VCaP (cell line): ENCODE data around the gene SLC2A9.
"Not testable (repeated sequence)": the region's sequence is repeated elsewhere in the genome, so short reads cannot be mapped to it uniquely, and the experiment has no call there.

ENCODE experiments used
- H3K27ac ChIP-seq: fragments of 450-650 bp; 2 replicates; pipeline ENCODE4 v1.5.1; 2017
- CTCF ChIP-seq: fragments of 450-650 bp; conservative IDR thresholded peaks from 2 replicates; pipeline ENCODE4 v1.5.1; 2017; ENCODE audit warnings: mild to moderate bottlenecking, moderate library complexity

SLC2A9 gene

DNA sequence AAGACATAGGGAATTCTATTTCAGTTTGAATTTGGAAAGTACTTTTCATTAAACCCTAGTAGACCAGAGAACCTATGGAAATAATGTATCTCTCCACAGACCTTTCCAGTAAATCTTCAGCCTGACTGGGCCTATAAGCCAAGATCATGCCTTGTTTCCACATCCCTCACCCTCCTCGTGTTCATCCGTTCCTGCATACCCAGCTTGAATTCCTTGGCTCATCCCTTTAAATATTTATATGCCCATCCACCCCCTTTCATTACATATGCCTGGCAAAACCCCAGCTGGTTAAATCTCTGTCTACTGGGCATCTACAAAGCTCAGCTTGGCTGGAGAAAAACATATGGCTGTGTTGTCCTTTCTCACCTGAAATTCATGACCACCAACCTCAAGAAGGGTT lies 32.4 kb downstream of the SLC2A9 start:
- no peak overlapping the region for H3K27ac ChIP-seq
- TF ChIP-seq CTCF, result no peak

- H3K27ac ChIP-seq, result no peak overlapping the region
- no peak for TF ChIP-seq CTCF
Observed at GRCh38 chr4:9988363-9988749, 32.9 kb downstream of the SLC2A9 start.

GRCh38 chr4:9987749-9988362 lies 33.4 kb downstream of the SLC2A9 start:
- TF ChIP-seq CTCF, result no peak
- H3K27ac ChIP-seq, result no peak overlapping the region

DNA sequence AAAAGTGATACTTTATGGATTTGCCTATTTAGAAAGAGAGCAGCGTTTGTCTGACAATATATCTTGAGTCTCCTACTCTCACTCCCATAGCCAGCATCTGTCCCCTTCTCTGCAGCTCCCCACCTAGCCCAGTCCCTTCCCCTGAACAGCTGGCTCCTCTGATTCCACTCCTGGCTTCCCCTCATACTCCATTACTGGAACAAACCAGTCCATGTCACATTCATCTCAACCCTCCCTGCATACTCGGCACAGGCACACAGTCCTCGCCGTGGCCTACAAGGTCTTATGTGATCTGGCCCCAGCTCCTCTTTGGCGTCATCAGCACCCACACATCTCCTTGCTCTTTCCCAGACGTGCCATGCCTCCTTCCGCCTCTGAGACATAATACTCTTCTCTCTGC lies 36.7 kb downstream of the SLC2A9 start:
- no peak for TF ChIP-seq CTCF
- no peak overlapping the region for H3K27ac ChIP-seq

DNA sequence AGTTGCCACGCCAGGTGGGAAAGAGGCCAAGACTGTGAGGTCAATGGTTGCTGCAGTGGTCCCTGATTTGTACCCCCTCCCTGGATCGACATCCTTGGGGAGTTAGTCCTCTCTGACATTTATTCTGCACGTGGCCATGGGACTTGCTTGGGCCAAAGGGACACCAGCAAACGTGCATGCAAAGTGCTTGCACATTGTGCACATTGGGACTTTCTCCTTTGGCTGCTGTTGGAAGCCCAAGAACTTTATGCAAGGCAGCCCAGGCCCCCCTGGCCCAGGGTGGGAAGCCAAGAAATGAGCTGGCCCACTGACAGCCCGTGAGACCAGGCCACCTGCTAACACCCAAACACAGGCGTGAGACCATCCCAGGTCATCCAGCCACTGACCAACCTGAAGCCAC lies 38.1 kb downstream of the SLC2A9 start:
- TF ChIP-seq CTCF, result no peak
- no peak overlapping the region for H3K27ac ChIP-seq

- not testable (repeated sequence) for H3K27ac ChIP-seq
Observed at GRCh38 chr4:9981899-9982298, 39.4 kb downstream of the SLC2A9 start.

- H3K27ac ChIP-seq, result no peak overlapping the region
- TF ChIP-seq CTCF, result no peak
Observed at GRCh38 chr4:9980898-9981297, 40.4 kb downstream of the SLC2A9 start.

DNA sequence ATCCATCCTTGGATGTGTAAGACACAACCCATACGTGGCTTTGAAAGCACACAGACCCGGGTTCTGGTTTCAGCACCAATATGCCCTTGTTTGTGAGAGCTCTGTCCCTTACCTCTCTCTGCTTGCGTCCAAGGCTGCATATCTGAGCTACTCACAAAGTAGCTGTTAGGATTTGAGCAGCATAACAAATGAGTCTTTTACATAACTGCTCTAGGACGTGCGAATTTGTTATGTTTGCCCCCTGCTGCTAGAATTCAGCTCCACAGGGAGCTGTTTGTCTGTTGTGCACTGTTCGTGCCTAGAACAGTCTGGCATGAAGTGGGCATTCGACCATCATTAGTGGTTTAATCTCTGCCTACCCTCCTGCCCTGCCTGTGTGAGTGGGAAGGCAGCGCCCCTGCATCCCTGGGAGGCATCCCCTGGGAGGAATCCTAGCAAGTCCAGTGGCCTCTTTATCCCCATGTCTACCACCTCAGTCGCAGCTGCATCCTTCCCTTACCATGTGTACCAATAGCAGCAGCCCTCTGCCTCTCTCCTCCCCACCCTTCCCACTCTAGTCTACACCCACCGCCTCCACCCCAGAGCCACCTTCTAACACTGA lies 42.1 kb downstream of the SLC2A9 start:
- no peak overlapping the region for H3K27ac ChIP-seq
- no peak for TF ChIP-seq CTCF
